Stimulated activated CD8-positive, alpha-beta memory T cell treated with anti-CD3 and anti-CD28 coated beads, Interleukin-7, amount 100 ng/mL, for 4 hours (primary cell): Measurements from ENCODE around the gene LY86.

Experiments
- DNase-seq, 2 donors: peaks; one replicate each; pipeline ENCODE4 v3.0.0-alpha.2; 2020; ENCODE audit warnings: low read depth in 2 of 2

Gene LY86

DNA sequence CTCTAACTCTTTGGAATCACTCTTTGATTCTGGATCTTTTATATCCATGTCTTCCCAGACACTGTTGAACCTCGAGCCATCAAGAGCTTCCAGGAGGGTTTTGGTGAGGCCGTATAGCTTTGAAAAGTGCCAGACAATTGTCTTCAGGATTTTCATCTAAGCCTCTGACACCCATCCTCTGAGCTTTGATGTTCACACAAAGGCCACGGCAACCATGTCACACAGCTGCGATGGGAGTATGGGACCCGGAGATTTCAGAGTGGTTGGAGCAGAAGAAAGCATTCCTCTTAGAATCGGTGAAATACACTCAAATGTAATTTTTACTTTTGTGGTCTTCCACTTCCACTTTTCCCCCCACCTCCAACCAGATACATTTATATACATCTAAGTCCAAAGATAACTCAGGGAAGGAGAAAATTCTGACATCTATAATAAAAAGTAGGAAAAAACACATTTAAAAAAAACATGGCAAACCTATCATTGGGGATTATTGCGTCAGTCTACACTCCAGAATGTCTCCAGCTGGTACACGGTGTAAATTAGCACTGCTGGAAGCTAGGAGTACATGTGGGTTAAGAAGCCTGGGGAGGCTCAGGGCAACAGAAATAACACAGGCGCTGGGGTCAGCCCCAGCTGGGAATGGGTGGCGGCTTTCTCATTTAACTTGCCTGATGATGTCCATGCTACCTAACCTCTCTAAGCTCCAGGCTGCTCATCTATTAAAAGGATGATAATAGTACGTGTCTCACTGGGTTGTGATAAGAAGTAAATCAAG is 92.7 kb downstream of the LY86 start:
- DNase-seq, result no peak

GRCh38 chr6:6682225-6682624 is 93.7 kb downstream of the LY86 start:
- no peak for DNase-seq

DNA sequence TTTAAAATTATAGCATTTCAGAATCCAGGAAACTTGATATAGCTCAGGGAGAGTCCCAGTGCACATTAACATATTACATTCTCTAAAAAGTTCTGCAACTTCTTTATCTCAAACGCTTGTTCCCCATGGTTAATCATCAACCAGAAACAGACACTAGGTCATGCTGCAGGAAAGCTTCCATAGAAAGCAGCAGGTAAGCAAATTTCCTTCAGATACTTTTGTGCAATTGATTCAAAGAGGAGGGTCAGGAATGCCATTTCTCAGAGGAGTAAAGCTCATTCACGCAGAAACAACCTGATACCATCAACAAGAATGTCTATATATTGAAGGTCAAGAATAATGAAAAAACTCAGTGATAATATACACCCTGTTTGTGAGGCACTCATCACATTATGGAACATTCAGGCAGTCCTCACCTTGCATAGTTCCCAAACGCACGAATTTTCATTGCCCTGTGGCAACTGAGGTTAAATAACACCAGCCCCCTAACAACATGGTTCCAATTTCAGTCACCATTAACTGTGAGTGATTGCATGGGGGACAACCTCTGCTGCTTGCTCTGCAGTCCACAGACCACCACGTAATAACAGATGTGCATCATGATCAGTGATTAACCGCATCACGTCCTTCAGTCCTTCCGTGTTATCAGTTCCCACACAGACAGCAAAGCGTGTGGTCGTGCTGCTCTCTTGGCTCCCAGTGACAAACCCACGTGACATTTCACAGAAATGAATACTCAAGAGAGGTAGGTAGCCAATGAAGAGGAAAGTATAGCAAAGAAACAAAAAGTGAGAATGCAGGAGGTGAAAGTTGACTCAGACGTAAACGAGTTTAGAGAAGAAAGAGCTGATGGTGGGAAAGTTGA is 95.7 kb downstream of the LY86 start:
- no peak for DNase-seq

GRCh38 chr6:6685249-6686040 is 96.9 kb downstream of the LY86 start:
- DNase-seq, result no peak

DNA sequence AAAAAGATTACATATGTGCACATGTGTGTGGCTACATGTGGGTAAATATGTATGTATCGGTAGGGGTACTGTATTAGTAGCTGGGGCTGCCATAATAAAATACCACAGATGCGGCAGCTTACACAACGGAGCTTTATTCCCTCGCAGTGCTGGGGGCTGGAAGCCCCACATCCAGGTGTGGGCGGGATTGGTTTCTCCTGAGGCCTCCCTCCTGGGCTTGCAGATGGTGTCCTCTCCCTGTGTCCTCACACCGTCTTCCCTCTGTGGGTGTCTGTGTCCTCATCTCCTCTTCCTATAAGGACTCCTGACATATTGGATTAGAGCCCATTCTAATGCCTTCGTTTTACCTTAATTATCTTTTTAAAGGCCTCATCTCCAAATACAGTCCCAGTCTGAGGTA is 97.7 kb downstream of the LY86 start:
- DNase-seq, result no peak

- DNase-seq, result peak in 1 of 2 donors; percentile 43
Observed at GRCh38 chr6:6686748-6687601, 98.5 kb downstream of the LY86 start.

DNA sequence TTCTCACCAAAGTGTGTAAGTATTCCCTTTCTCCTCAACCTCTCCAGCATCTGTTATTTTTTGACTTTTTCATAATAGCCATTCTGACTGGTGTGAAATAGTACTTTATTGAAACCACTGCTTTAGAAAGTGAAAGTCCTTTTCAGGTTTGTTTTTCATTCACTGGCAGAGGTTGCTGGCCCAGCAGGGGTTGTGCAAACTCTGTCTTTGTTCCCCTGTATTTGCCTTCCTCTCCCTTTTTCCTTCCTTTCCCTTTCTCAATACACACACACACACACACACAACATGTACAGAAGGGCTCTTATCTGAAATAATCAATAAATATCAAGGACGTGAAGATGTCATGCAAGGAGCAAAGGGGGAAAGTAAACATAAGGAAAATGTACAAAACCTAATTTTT is 99.8 kb downstream of the LY86 start:
- no peak for DNase-seq

- DNase-seq, result no peak
Observed at GRCh38 chr6:6688951-6689350, 100.4 kb downstream of the LY86 start.

- no peak for DNase-seq
Observed at GRCh38 chr6:6689400-6690143, 101.1 kb downstream of the LY86 start.

DNA sequence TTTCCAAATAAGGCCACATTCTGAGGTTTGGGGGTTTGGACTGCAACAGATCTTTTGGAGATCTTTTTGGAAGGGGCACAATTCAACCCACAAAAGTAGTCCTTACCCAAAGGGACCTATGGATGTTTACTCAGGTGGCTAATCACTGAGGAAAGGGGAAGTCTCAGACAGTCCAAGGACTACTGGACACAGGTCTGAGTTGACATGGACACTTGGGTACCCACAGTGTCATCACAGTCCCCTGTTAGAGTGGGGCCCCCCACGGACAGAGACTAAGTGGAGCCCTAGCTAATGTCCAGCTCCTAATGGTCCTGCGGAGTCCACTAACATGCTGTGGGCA is 101.6 kb downstream of the LY86 start:
- DNase-seq, result no peak

DNA sequence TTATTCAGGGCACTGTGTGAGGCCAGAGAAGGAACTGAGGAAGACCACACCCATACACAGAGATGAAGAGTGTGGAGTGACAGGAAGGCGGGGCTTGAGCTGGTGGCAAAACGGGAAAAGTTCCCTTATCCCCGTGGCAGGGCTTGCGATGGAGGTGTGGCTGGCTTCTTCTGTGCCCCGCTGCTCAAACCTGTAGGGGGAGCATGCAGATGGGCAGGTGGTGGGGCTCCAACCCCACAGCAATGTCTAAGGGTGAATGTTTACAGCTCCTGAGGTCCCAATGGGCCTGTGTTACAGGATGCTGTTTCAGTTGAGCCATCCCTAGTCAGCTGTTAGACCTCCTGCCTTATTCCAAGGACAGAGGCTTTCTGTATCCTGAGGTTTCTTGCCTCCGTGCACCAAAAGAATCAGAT is 105.9 kb downstream of the LY86 start:
- DNase-seq, result no peak

- no peak for DNase-seq
Observed at GRCh38 chr6:6694825-6695624, 106.5 kb downstream of the LY86 start.

GRCh38 chr6:6695625-6696276 is 107.2 kb downstream of the LY86 start:
- DNase-seq, result no peak

GRCh38 chr6:6696867-6697531 is 108.5 kb downstream of the LY86 start:
- no peak for DNase-seq

- DNase-seq, result no peak
Observed at GRCh38 chr6:6697620-6698019, 109.1 kb downstream of the LY86 start.

GRCh38 chr6:6699741-6700367 is 111.3 kb downstream of the LY86 start:
- no peak for DNase-seq

- no peak for DNase-seq
Observed at GRCh38 chr6:6700407-6701270, 112.1 kb downstream of the LY86 start.
